ENCODE measurements around the gene SAYSD1. TPM values are rescaled to one million over a fixed set of nuclear protein-coding genes. Genes with fewer than 3 reads are reported as not detected.

Gene SAYSD1
- total and polyA plus RNA-seq, 9 of the 15 experiments (the other 6 are each of a cell fraction or from before 2014, with no cell fraction given): 3.5 to 19.1 (median 12.4) TPM

DNA sequence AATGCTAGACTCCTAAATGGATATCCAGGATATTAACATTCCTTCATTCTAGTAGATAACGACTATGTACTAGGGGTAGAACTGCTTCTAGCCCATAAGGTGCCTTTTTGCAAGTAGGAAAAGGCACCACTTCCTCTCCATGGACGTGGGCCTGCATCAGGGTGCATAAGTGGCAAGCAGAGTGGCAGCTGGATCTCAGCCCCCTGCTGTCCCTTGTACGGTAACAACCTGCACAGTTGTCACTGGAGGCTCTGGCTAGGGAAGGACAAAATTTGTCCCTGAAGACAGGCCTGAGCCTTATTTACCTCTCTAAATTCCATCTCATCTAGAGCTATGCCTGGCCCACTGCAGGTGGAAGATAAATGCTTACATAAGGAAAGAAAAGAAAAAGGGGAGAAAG lies 42.5 kb upstream of the SAYSD1 start:
- no peaks in the 10 kb centered on the region for H3K4me1 ChIP-seq (replicated peaks in 1 of 2; ENCODE audit: control insufficient read depth in 2 of 2, insufficient read depth in 2 of 2, low read length in 2 of 2)
- no peaks in the 10 kb centered on the region for H3K36me3 ChIP-seq (ENCODE audit: control insufficient read depth, insufficient read depth, low read length)
- no peak; the same call in 2 of the 3 replicates for ATAC-seq
- POLR2A ChIA-PET: interaction anchor here (0.6 kb wide), 1 partner anchor 82 kb away, joined by 3 read pairs; no protein-coding TSS in a partner anchor
- H3K9me1 ChIP-seq (ENCODE audit: control insufficient read depth, insufficient read depth, low read length): no peaks in the 10 kb centered on the region
- H3K9ac ChIP-seq (ENCODE audit: insufficient read depth in 1 of 2, low read depth in 2 of 2, low read length in 2 of 2): no peak overlapping the region
- in situ Hi-C loops (cut with MboI) (no loop called here), intact Hi-C loops (cut with micrococcal nuclease) (no loop called here)
- no TSS peak for BruUV-seq (replicated peaks)
- no peak overlapping the region for H3K27ac ChIP-seq (ENCODE audit: extremely low read depth, low read depth, low read length)
- WGBS (ENCODE audit: insufficient coverage, low coverage, missing lambda C conversion rate): 0% methylated on average over 3 of the region's 3 CpGs
- TF ChIP-seq ZNF79 (CRISPR knock-in tag; IDR thresholded peaks at IDR 0.05; ENCODE audit: low read depth) (no peak), TCF7L2 (IDR thresholded peaks at IDR 0.05; ENCODE audit: low read depth, low read length) (no peak), NR4A1 (CRISPR knock-in tag; IDR thresholded peaks at IDR 0.05) (no peak), NR4A1 (tag; IDR thresholded peaks at IDR 0.05) (no peak), ZNF354B (CRISPR knock-in tag; IDR thresholded peaks at IDR 0.05) (no peak)
- DNase-seq (ENCODE audit: extremely low read depth in 1 of 4, low spot score in 3 of 4): no peak
- no peaks in the 10 kb centered on the region for H4K20me1 ChIP-seq (replicated peaks; ENCODE audit: control insufficient read depth, insufficient read depth, low read length)
- no peak overlapping the region for H2AFZ ChIP-seq (ENCODE audit: low read depth, low read length)
- no peak overlapping the region for H3K4me3 ChIP-seq
- CTCF ChIA-PET (ENCODE audit: low intra/inter-chr PET ratio): no interaction called here
- no peaks in the 10 kb centered on the region for H3K9me3 ChIP-seq (replicated peaks; ENCODE audit: control insufficient read depth, insufficient read depth, low read depth, low read length)
- no peak overlapping the region for H3K4me2 ChIP-seq (ENCODE audit: insufficient read depth, low read length)
- no peak for FAIRE-seq
- peaks cover 2 to 7% of the 10 kb centered on the region in 2 experiments; a peak in 2 of 5 replicates for H3K27me3 ChIP-seq (ENCODE audit: control insufficient read depth in 2 of 2, insufficient read depth in 2 of 2, low read length in 2 of 2)
- no peaks in the 10 kb centered on the region for H3K79me2 ChIP-seq (ENCODE audit: control insufficient read depth, insufficient read depth, low read length)

DNA sequence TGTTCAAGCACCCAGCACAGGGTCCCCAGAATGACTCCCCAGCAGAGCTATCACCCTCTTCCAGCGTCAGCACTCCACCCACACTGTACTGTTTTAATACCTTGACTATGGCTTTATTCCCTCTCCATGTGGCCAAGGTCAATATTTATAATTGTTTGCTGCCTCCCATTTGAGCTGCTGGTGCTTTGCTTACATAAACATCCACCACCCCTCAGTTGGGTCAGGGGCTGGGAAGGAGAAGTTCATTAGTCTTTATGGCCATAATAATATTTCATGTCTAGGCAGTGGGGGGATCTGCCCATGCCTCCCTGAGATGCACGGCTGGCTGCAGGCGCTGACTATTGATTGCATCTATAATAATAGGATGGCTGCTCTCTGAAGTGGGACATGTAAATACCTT lies 41.8 kb upstream of the SAYSD1 start:
- no peaks in the 10 kb centered on the region for H3K79me2 ChIP-seq (ENCODE audit: control insufficient read depth, insufficient read depth, low read length)
- FAIRE-seq (no peak), ATAC-seq (no peak), DNase-seq (ENCODE audit: extremely low read depth in 1 of 4, low spot score in 3 of 4) (no peak)
- ChIA-PET CTCF (ENCODE audit: low intra/inter-chr PET ratio) (no interaction called here), POLR2A (no interaction called here)
- H3K9me3 ChIP-seq (replicated peaks; ENCODE audit: control insufficient read depth, insufficient read depth, low read depth, low read length): no peaks in the 10 kb centered on the region
- no peaks in the 10 kb centered on the region for H3K9me1 ChIP-seq (ENCODE audit: control insufficient read depth, insufficient read depth, low read length)
- no peaks in the 10 kb centered on the region for H4K20me1 ChIP-seq (replicated peaks; ENCODE audit: control insufficient read depth, insufficient read depth, low read length)
- no peaks in the 10 kb centered on the region for H3K36me3 ChIP-seq (ENCODE audit: control insufficient read depth, insufficient read depth, low read length)
- H3K27me3 ChIP-seq (ENCODE audit: control insufficient read depth in 2 of 2, insufficient read depth in 2 of 2, low read length in 2 of 2): peaks cover 4 to 11% of the 10 kb centered on the region in 2 experiments; a peak in 3 of 5 replicates
- no peak overlapping the region for H3K9ac ChIP-seq (ENCODE audit: insufficient read depth in 1 of 2, low read depth in 2 of 2, low read length in 2 of 2)
- in situ Hi-C loops (cut with MboI): no loop called here
- WGBS (ENCODE audit: insufficient coverage, low coverage, missing lambda C conversion rate): 9% methylated on average over 3 of the region's 3 CpGs
- BruUV-seq (replicated peaks): no TSS peak
- H3K4me3 ChIP-seq: no peak overlapping the region
- H3K27ac ChIP-seq (ENCODE audit: extremely low read depth, low read depth, low read length): no peak overlapping the region
- intact Hi-C loops (cut with micrococcal nuclease): no loop called here
- TF ChIP-seq CBFB (CRISPR knock-in tag; IDR thresholded peaks at IDR 0.05) (no peak), PRPF4 (IDR thresholded peaks at IDR 0.05; ENCODE audit: insufficient read depth, low read depth, low read length, poor library complexity, severe bottlenecking) (no peak), FUS (optimal IDR thresholded peaks at IDR 0.05; ENCODE audit: low read depth, low read length) (no peak), KLF16 (IDR thresholded peaks at IDR 0.05) (no peak), SMAD3 (CRISPR knock-in tag; conservative IDR thresholded peaks at IDR 0.05) (no peak)
- TF ChIP-seq, protein P1, sequence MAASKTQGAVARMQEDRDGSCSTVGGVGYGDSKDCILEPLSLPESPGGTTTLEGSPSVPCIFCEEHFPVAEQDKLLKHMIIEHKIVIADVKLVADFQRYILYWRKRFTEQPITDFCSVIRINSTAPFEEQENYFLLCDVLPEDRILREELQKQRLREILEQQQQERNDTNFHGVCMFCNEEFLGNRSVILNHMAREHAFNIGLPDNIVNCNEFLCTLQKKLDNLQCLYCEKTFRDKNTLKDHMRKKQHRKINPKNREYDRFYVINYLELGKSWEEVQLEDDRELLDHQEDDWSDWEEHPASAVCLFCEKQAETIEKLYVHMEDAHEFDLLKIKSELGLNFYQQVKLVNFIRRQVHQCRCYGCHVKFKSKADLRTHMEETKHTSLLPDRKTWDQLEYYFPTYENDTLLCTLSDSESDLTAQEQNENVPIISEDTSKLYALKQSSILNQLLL (CRISPR knock-in tag; IDR thresholded peaks at IDR 0.05; ENCODE audit: borderline replicate concordance): no peak
- H3K4me2 ChIP-seq (ENCODE audit: insufficient read depth, low read length): no peak overlapping the region
- no peaks in the 10 kb centered on the region for H3K4me1 ChIP-seq (replicated peaks in 1 of 2; ENCODE audit: control insufficient read depth in 2 of 2, insufficient read depth in 2 of 2, low read length in 2 of 2)
- no peak overlapping the region for H2AFZ ChIP-seq (ENCODE audit: low read depth, low read length)
